K562 (cell line): Measurements from ENCODE around the gene BRF1. TPM values are rescaled to one million over a fixed set of nuclear protein-coding genes. Genes with fewer than 3 reads are reported as not detected.

ENCODE experiments used
- ATAC-seq: fragments of 200-7000 bp; cut with Tn5 transposase; 3 replicates; pipeline ENCODE4 v1.9.1; 2020; ENCODE audit warnings: moderate library complexity
- BruUV-seq: library from RNA; stranded (reverse); fragments of 400-500 nt; replicated peaks from 2 replicates; lab custom pipeline; 2021; lab: Mats Ljungman, UMichigan
- CTCF ChIA-PET: fragments of 300-600 bp; formaldehyde crosslinking; extraction: SDS; loops from one replicate; lab custom pipeline; 2021; ENCODE audit warnings: low intra/inter-chr PET ratio; lab: Yijun Ruan, JAX
- POLR2A ChIA-PET: fragments of 300-600, 350-650 bp; sonication (Branson Sonifier 250); formaldehyde crosslinking; extraction: SDS; loops from one replicate; lab custom pipeline; 2021; ENCODE audit warnings: antibody characterized with exemption, inconsistent platforms; lab: Yijun Ruan, JAX
- DNase-seq, 4 experiments: peaks; one replicate each; pipeline versions ENCODE4 v3.0.0 to v3.0.0-alpha.2; 2011 to 2018; ENCODE audit warnings: low spot score in 3 of 4, mixed read lengths in 3 of 4; ENCODE audit errors: extremely low read depth in 1 of 4
- FAIRE-seq: peaks from 2 replicates; lab custom pipeline; 2011; peaks lifted over from hg19 to GRCh38; lab: Jason Lieb, UNC
- H2AFZ ChIP-seq: 2 replicates; pipeline ENCODE4 v1.6.0; 2011; ENCODE audit warnings: low read depth, low read length, control low read depth, inconsistent platforms
- H3K27ac ChIP-seq: fragments of 200-600 bp; 3 replicates; pipeline ENCODE4 v1.8.0; 2011; ENCODE audit warnings: low read depth, mild to moderate bottlenecking, control low read depth, inconsistent platforms, low read length, moderate library complexity, mixed read lengths; ENCODE audit errors: extremely low read depth
- H3K27me3 ChIP-seq, 2 experiments: fragments of 300-600 bp in 1 of 2; 2 replicates in 1 of 2; 3 replicates in 1 of 2; pipeline versions ENCODE4 v1.6.0 to v1.8.0; 2011; ENCODE audit warnings: inconsistent platforms in 2 of 2, low read length in 2 of 2, mild to moderate bottlenecking in 1 of 2, mixed read lengths in 1 of 2, moderate library complexity in 1 of 2; ENCODE audit not compliant: control insufficient read depth in 2 of 2, insufficient read depth in 2 of 2
- H3K36me3 ChIP-seq: fragments of 300-600 bp; 3 replicates; pipeline ENCODE4 v1.8.0; 2011; ENCODE audit warnings: mild to moderate bottlenecking, low read length, inconsistent platforms; ENCODE audit not compliant: control insufficient read depth, insufficient read depth
- H3K4me1 ChIP-seq, 2 experiments: fragments of 200-600 bp in 1 of 2; replicated peaks in 1 of 2; 2 replicates in 1 of 2; 3 replicates in 1 of 2; pipeline versions ENCODE4 v1.5.1 to v1.8.0; 2011; ENCODE audit warnings: inconsistent platforms in 2 of 2, low read length in 2 of 2, mild to moderate bottlenecking in 1 of 2, mixed read lengths in 1 of 2, moderate library complexity in 1 of 2; ENCODE audit not compliant: control insufficient read depth in 2 of 2, insufficient read depth in 2 of 2
- H3K4me2 ChIP-seq: 2 replicates; pipeline ENCODE4 v1.6.1; 2011; ENCODE audit warnings: low read length, control low read depth, inconsistent platforms, mixed read lengths; ENCODE audit not compliant: insufficient read depth
- H3K4me3 ChIP-seq: fragments of 200-600 bp; sonication (generic), shearing (Covaris generic); 2 replicates; pipeline ENCODE4 v1.5.1; 2016; ENCODE audit warnings: control low read depth, inconsistent platforms
- H3K79me2 ChIP-seq: fragments of 200-600 bp; 3 replicates; pipeline ENCODE4 v1.8.0; 2011; ENCODE audit warnings: low read length, inconsistent platforms; ENCODE audit not compliant: control insufficient read depth, insufficient read depth
- H3K9ac ChIP-seq, 2 experiments: 2 replicates each; pipeline versions ENCODE4 v1.6.0 to v1.6.1; 2011; ENCODE audit warnings: low read depth in 2 of 2, low read length in 2 of 2, control low read depth in 1 of 2, inconsistent platforms in 1 of 2, mild to moderate bottlenecking in 1 of 2, mixed read lengths in 1 of 2; ENCODE audit not compliant: insufficient read depth in 1 of 2
- H3K9me1 ChIP-seq: one replicate; pipeline ENCODE4 v1.6.0; 2011; ENCODE audit warnings: inconsistent platforms, mild to moderate bottlenecking, low read length, moderate library complexity; ENCODE audit not compliant: control insufficient read depth, insufficient read depth
- H3K9me3 ChIP-seq: replicated peaks from 2 replicates; pipeline ENCODE4 v1.5.1; 2011; ENCODE audit warnings: low read depth, low read length, inconsistent platforms; ENCODE audit not compliant: control insufficient read depth, insufficient read depth
- H4K20me1 ChIP-seq: replicated peaks from 2 replicates; pipeline ENCODE4 v1.6.1; 2011; ENCODE audit warnings: low read length, inconsistent platforms, mixed read lengths; ENCODE audit not compliant: control insufficient read depth, insufficient read depth
- NFE2L1 ChIP-seq: fragments of 450-650 bp; IDR thresholded peaks from 2 replicates; pipeline ENCODE4 v1.6.1; 2016; ENCODE audit warnings: missing genetic modification characterization, low read depth, mild to moderate bottlenecking, missing compliant biosample characterization, moderate library complexity, borderline replicate concordance
- SMARCB1 ChIP-seq: IDR thresholded peaks from 2 replicates; pipeline ENCODE4 v1.6.1; 2011; ENCODE audit warnings: improper control_type of control experiment, low read depth; ENCODE audit not compliant: insufficient read length
- SPI1 ChIP-seq: IDR thresholded peaks from 2 replicates; pipeline ENCODE4 v1.6.1; 2011; ENCODE audit warnings: low read depth, low read length, control low read depth, borderline replicate concordance
- ZNF212 ChIP-seq: fragments of 450-650 bp; formaldehyde crosslinking; IDR thresholded peaks from 2 replicates; pipeline ENCODE4 v1.4.0; 2020; ENCODE audit warnings: mild to moderate bottlenecking
- WGBS: fragments of 100-300 bp; shearing (Covaris generic); methylation state at CpG from one replicate; pipeline ENCODE4 v1.1.6; 2016; ENCODE audit warnings: low coverage, mixed read lengths; ENCODE audit not compliant: insufficient coverage; ENCODE audit errors: missing lambda C conversion rate; 5-methylcytosine and 5-hydroxymethylcytosine counted together
- in situ Hi-C: fragments of 300-500 bp; cut with MboI; formaldehyde crosslinking; loops from 4 replicates; pipeline ENCODE4 v1.15.0; 2018; ENCODE audit warnings: inconsistent platforms, mixed read lengths
- intact Hi-C: fragments of 100-400 bp; cut with micrococcal nuclease; formaldehyde crosslinking; loops from 2 replicates; pipeline ENCODE4 v1.14.2; 2022
- polyA plus RNA-seq, 8 experiments: library from polyadenylated mRNA; depleted of rRNA in 4 of 8; stranded (reverse) in 5 of 8; unstranded in 3 of 8; fragments of >200 nt; fragmentation: Nextera tagmentation in 2 of 8; fragmentation: Illumina TruSeq in 1 of 8; extraction: Ambion mirVana in 2 of 8; extraction: Trizol in 1 of 8; gene quantifications; 2 replicates each; pipeline versions ENCODE4 v1.2.1 to v1.2.3, GENCODE V29; 2011 to 2014; ENCODE audit warnings: inconsistent platforms in 1 of 8, missing spikeins in 1 of 8
- total RNA-seq, 7 experiments: library from RNA; depleted of rRNA in 6 of 7; stranded (reverse); fragments of >200 nt in 6 of 7; fragmentation: Illumina TruSeq in 2 of 7; extraction: Trizol in 2 of 7; gene quantifications; 2 replicates each; pipeline versions ENCODE4 v1.2.1 to v1.2.3, GENCODE V29; 2011 to 2021; ENCODE audit warnings: low replicate concordance in 1 of 7
- TF ChIP-seq, protein P1 (sequence below): fragments of 450-650 bp; formaldehyde crosslinking; IDR thresholded peaks from 2 replicates; pipeline ENCODE4 v1.4.0; 2022; ENCODE audit warnings: missing genetic modification characterization
- TF ChIP-seq, protein P2 (sequence below): fragments of 250-450 bp; sonication (Bioruptor Pico); IDR thresholded peaks from 2 replicates; pipeline ENCODE4 v1.8.0; 2022; ENCODE audit warnings: moderate library complexity, mild to moderate bottlenecking, inconsistent platforms
- TF ChIP-seq, protein P3 (sequence below), 2 experiments: fragments of 450-650 bp; IDR thresholded peaks; 2 replicates each; pipeline ENCODE4 v1.6.1; 2016; ENCODE audit warnings: mild to moderate bottlenecking in 2 of 2, borderline replicate concordance in 1 of 2, low read depth in 1 of 2, moderate library complexity in 1 of 2
- TF ChIP-seq, protein P4 (sequence below): sonication (generic); formaldehyde crosslinking; IDR thresholded peaks from 2 replicates; pipeline ENCODE4 v1.8.1; 2022; ENCODE audit warnings: missing genetic modification reagents

The BRF1 gene
- total and polyA plus RNA-seq, 9 of the 15 experiments (the other 6 are each of a cell fraction or from before 2014, with no cell fraction given), result 0.14 to 24.6 (median 8.2) TPM

DNA sequence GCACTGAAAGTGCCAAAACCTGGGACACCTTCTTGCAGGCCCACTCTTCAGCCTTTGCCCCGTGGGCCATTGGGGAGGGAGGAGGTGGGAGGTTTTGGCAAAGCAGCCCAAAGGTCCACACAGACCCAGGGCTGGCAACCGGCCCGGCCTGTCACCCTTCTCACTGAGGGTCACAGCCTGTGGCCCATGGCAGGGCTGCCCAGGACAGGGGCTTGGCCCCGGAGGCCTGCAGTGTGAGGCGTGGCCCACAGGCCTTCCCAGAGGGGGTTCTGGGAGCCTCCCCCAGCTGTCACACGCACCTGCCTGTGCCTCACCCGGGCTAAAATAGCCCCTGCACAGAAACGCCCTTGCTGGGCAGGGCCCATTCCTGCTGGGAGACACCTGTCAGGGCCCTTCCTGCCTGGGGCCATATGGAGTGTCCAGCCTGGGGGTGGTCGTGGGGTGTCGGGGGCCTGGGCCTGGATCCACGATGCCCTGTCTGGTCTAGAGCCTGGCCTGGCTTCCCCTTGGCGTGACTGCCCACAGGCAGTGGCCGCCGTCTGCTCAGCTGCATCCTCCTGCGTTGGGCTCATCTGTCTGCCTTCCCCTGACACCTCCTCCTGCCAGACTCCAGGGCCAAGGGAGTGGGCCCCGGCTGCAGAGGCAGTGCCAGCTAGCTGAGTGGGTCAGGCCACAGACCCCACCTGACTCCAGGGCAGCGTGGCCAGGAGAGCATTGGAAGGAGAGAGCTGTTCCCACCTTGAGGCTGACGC lies 33.0 kb upstream of the BRF1 start:
- FAIRE-seq (no peak), ATAC-seq (no peak), DNase-seq (no peak)
- no TSS peak for BruUV-seq
- Histone ChIP-seq H3K4me2 (no peak overlapping the region), H3K4me3 (no peak overlapping the region), H4K20me1 (peaks cover 8% of the 10 kb centered on the region; the same call in 1 of the 2 replicates), H3K27ac (no peak overlapping the region), H3K9me1 (no peaks in the 10 kb centered on the region), H3K79me2 (no peaks in the 10 kb centered on the region; the same call in 2 of the 3 replicates), H3K9ac (no peak overlapping the region; a peak in 1 of 4 replicates), H3K27me3 (no peaks in the 10 kb centered on the region), H3K36me3 (no peaks in the 10 kb centered on the region), H3K4me1 (peaks cover 0 to 53% of the 10 kb centered on the region in 2 experiments; a peak in 3 of 5 replicates), H3K9me3 (no peaks in the 10 kb centered on the region), H2AFZ (no peak overlapping the region)
- in situ Hi-C loops, result no loop called here
- ChIA-PET POLR2A (interaction anchor here (0.7 kb wide), 1 partner anchor 11 kb away, joined by 4 read pairs; no protein-coding TSS in a partner anchor), CTCF (no interaction called here)
- intact Hi-C loops, result no loop called here
- 70% methylated on average over 8 of the region's 18 CpGs for WGBS
- TF ChIP-seq, protein P1, sequence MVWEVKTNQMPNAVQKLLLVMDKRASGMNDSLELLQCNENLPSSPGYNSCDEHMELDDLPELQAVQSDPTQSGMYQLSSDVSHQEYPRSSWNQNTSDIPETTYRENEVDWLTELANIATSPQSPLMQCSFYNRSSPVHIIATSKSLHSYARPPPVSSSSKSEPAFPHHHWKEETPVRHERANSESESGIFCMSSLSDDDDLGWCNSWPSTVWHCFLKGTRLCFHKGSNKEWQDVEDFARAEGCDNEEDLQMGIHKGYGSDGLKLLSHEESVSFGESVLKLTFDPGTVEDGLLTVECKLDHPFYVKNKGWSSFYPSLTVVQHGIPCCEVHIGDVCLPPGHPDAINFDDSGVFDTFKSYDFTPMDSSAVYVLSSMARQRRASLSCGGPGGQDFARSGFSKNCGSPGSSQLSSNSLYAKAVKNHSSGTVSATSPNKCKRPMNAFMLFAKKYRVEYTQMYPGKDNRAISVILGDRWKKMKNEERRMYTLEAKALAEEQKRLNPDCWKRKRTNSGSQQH, result no peak
- TF ChIP-seq, protein P2, sequence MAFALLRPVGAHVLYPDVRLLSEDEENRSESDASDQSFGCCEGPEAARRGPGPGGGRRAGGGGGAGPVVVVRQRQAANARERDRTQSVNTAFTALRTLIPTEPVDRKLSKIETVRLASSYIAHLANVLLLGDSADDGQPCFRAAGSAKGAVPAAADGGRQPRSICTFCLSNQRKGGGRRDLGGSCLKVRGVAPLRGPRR (CRISPR knock-in tag), result no peak
- TF ChIP-seq, protein P3, sequence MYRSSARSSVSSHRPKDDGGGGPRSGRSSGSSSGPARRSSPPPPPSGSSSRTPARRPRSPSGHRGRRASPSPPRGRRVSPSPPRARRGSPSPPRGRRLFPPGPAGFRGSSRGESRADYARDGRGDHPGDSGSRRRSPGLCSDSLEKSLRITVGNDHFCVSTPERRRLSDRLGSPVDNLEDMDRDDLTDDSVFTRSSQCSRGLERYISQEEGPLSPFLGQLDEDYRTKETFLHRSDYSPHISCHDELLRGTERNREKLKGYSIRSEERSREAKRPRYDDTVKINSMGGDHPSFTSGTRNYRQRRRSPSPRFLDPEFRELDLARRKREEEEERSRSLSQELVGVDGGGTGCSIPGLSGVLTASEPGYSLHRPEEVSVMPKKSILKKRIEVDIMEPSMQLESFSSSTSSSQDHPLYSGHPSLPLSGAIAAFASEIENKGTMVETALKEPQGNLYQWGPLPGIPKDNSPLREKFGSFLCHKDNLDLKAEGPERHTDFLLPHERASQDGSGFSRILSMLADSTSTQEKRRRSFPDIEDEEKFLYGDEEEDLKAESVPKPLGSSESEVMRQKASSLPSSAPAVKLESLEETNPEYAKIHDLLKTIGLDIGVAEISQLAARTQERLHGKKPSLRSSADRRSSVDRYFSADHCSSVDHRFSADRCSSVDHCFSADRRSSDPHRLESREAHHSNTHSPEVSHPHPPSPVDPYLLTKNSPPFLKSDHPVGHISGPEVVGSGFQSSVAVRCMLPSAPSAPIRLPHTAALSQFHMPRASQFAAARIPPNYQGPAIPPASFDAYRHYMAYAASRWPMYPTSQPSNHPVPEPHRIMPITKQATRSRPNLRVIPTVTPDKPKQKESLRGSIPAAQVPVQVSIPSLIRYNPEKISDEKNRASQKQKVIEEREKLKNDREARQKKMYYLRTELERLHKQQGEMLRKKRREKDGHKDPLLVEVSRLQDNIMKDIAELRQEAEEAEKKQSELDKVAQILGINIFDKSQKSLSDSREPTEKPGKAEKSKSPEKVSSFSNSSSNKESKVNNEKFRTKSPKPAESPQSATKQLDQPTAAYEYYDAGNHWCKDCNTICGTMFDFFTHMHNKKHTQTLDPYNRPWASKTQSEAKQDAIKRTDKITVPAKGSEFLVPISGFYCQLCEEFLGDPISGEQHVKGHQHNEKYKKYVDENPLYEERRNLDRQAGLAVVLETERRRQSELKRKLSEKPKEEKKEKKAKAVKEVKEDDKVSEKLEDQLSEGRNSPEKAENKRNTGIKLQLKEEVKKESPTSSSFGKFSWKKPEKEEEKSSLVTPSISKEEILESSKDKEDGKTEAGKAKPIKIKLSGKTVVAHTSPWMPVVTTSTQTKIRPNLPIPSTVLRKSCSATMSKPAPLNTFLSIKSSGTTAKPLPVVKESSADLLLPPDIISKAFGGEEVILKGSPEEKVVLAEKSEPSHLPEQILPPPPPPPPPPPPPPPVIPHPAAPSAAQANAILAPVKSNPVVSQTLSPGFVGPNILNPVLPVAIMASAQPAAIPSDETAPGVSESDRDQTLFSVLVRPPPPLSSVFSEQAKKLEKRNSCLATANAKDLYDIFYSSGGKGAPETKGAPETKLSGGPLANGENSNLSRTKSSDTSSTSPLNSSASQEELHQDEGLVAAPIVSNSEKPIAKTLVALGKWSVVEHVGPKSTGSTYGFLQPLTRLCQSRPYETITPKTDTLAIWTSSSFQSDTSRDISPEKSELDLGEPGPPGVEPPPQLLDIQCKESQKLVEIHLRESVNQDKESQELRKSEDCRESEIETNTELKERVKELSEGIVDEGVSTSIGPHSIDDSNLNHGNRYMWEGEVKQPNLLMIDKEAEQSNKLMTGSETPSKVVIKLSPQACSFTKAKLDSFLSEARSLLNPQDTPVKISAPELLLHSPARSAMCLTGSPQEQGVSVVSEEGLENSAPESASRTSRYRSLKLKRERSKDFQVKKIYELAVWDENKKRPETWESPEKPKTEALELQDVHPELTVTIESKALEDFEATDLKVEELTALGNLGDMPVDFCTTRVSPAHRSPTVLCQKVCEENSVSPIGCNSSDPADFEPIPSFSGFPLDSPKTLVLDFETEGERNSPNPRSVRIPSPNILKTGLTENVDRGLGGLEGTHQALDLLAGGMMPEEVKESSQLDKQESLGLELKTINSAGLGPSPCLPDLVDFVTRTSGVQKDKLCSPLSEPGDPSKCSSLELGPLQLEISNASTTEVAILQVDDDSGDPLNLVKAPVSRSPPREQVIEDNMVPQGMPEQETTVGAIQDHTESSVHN (IDR thresholded peaks at IDR 0.05; ENCODE audit: borderline replicate concordance in 1 of 2, low read depth in 1 of 2), result no peak
- TF ChIP-seq SMARCB1 (no peak), ZNF212 (no peak), SPI1 (no peak), NFE2L1 (tag) (no peak)
- TF ChIP-seq, protein P4, sequence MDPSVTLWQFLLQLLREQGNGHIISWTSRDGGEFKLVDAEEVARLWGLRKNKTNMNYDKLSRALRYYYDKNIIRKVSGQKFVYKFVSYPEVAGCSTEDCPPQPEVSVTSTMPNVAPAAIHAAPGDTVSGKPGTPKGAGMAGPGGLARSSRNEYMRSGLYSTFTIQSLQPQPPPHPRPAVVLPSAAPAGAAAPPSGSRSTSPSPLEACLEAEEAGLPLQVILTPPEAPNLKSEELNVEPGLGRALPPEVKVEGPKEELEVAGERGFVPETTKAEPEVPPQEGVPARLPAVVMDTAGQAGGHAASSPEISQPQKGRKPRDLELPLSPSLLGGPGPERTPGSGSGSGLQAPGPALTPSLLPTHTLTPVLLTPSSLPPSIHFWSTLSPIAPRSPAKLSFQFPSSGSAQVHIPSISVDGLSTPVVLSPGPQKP (CRISPR knock-in tag), result no peak
